Brain microvascular endothelial cell (primary cell): Measurements from ENCODE around the gene KRTAP10-11.
"Not testable (repeated sequence)": the region's sequence is repeated elsewhere in the genome, so short reads cannot be mapped to it uniquely, and the experiment has no call there.

ENCODE experiments used
- DNase-seq: peaks from one replicate; pipeline ENCODE4 v3.0.0-alpha.2; 2020
- H3K27ac ChIP-seq: fragments of 250-450 bp; sonication (Bioruptor Pico); 2 replicates; pipeline ENCODE4 v1.5.1; 2020; ENCODE audit warnings: mild to moderate bottlenecking, moderate library complexity
- H3K27me3 ChIP-seq: fragments of 250-450 bp; sonication (Bioruptor Pico); replicated peaks from 2 replicates; pipeline ENCODE4 v1.5.1; 2020; ENCODE audit warnings: mild to moderate bottlenecking
- H3K36me3 ChIP-seq: fragments of 250-450 bp; sonication (Bioruptor Pico); replicated peaks from 2 replicates; pipeline ENCODE4 v1.5.1; 2020; ENCODE audit warnings: mild to moderate bottlenecking
- H3K4me3 ChIP-seq: 2 replicates; pipeline ENCODE4 v1.5.1; 2011; ENCODE audit warnings: low read depth, mild to moderate bottlenecking, control low read depth, low read length, moderate library complexity
- CTCF ChIP-seq: IDR thresholded peaks from 2 replicates; pipeline ENCODE4 v1.5.1; 2011; ENCODE audit warnings: low read depth, mild to moderate bottlenecking, moderate library complexity, low read length, control low read depth, inconsistent platforms; ENCODE audit errors: missing control alignments
- in situ Hi-C: cut with HindIII; loops from 2 replicates; pipeline ENCODE4 v1.10.0; 2017; ENCODE audit warnings: low sequenced_read_pairs, low pct_ligation_motif_present

The KRTAP10-11 gene

GRCh38 chr21:44654576-44655175 is 8.5 kb downstream of the KRTAP10-11 start, which contains the start of gene KRTAP12-4:
Gene KRTAP12-4 (minus strand): TSS chr21:44654659. CDS start chr21:44654614, 45 bp downstream.
- Histone ChIP-seq H3K27ac (no peak within 1 kb of the TSS), H3K27me3 (no peaks in the 10 kb centered on the region), H3K36me3 (no peaks in the 10 kb centered on the region), H3K4me3 (no peak within 1 kb of the TSS)
- no peak for DNase-seq
- TF ChIP-seq CTCF = no peak
- in situ Hi-C loops = no loop called here

- H3K36me3 ChIP-seq = no peaks in the 10 kb centered on the region
- H3K4me3 ChIP-seq = no peak overlapping the region
- DNase-seq = no peak
- in situ Hi-C loops = no loop called here
- no peaks in the 10 kb centered on the region for H3K27me3 ChIP-seq
- no peak overlapping the region for H3K27ac ChIP-seq
- TF ChIP-seq CTCF = no peak
These were observed 10.7 kb downstream of the KRTAP10-11 start for GRCh38 chr21:44656868-44657267.

- no peak within 1 kb of the TSS for H3K27ac ChIP-seq
- no peak within 1 kb of the TSS for H3K4me3 ChIP-seq
- TF ChIP-seq CTCF = no peak
- DNase-seq = no peak
- in situ Hi-C loops = no loop called here
- H3K36me3 ChIP-seq = no peaks in the 10 kb centered on the region
- H3K27me3 ChIP-seq = no peaks in the 10 kb centered on the region
These were observed 11.7 kb downstream of the KRTAP10-11 start, which contains the start of gene KRTAP12-3 for GRCh38 chr21:44657635-44658540. Gene KRTAP12-3 (plus strand): TSS chr21:44657932. CDS start chr21:44657980, 48 bp downstream.

- no peak for TF ChIP-seq CTCF
- in situ Hi-C loops = no loop called here
These were observed 12.3 kb downstream of the KRTAP10-11 start for GRCh38 chr21:44658541-44658910.

GRCh38 chr21:44658913-44659595 is 12.8 kb downstream of the KRTAP10-11 start:
- Histone ChIP-seq H3K36me3 (no peaks in the 10 kb centered on the region), H3K27ac (no peak overlapping the region), H3K27me3 (no peaks in the 10 kb centered on the region), H3K4me3 (no peak overlapping the region)
- in situ Hi-C loops = no loop called here
- TF ChIP-seq CTCF = no peak
- no peak for DNase-seq

More at GRCh38 chr21:44658541-44658910, 12.3 kb downstream of the KRTAP10-11 start:
- H3K27me3 ChIP-seq = no peaks in the 10 kb centered on the region
- H3K36me3 ChIP-seq = no peaks in the 10 kb centered on the region
- no peak overlapping the region for H3K27ac ChIP-seq
- no peak overlapping the region for H3K4me3 ChIP-seq
- no peak for DNase-seq

GRCh38 chr21:44661567-44661966 is 15.4 kb downstream of the KRTAP10-11 start:
- H3K27ac ChIP-seq, in situ Hi-C loops, H3K27me3 ChIP-seq, H3K36me3 ChIP-seq, H3K4me3 ChIP-seq, DNase-seq: not testable (repeated sequence)
